SKM-1 treated with dmso at 0.1 percent for 144 hours (cell line): ENCODE results near the gene TMEM231.
"Not testable (repeated sequence)": the region's sequence is repeated elsewhere in the genome, so short reads cannot be mapped to it uniquely, and the experiment has no call there.

Experiments used
- DNase-seq: peaks from one replicate; lab custom pipeline; 2025; ENCODE audit not compliant: unreplicated experiment; lab: John Stamatoyannopoulos, UW

Gene TMEM231

DNA sequence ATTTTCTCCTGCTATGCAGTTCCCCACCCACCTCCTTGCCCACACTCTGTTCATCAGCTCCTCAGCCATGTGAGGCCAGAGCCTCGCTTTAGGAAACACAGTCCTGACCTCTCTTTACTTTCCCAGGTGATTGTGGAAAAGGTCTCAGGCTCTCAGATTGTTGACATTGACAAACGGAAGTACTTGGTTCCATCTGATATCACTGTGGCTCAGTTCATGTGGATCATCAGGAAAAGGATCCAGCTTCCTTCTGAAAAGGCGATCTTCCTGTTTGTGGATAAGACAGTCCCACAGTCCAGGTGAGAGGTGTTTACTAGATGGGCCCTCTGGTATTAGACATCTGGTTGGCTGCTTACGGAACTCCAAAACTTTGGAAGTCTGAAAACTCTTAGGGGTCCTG is 11.9 kb upstream of the TMEM231 start:
- no peak for DNase-seq

DNA sequence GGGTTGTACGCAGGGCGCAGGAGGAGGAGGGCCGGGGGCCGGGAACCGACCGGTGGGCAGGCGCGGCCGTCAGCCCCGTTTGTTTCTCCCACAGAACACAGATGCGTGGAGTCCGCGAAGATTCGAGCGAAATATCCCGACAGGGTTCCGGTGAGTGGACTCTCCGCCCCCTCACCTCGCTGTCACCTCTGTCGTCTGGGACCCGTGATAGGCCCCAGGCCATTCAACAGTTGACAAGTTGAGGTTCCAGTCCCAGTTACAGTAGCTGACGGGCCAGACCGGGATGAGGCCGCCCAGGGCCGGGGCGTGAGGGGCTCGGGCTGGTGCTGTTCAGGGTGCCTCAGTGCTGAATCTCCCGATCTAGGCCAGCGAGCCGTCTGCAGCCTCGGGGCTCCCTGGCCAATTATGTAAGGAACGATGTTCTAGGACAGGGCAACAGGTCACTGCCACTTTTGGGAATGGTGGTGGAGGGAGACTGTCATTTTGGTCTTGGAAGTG is 10.8 kb upstream of the TMEM231 start:
- no peak for DNase-seq

DNA sequence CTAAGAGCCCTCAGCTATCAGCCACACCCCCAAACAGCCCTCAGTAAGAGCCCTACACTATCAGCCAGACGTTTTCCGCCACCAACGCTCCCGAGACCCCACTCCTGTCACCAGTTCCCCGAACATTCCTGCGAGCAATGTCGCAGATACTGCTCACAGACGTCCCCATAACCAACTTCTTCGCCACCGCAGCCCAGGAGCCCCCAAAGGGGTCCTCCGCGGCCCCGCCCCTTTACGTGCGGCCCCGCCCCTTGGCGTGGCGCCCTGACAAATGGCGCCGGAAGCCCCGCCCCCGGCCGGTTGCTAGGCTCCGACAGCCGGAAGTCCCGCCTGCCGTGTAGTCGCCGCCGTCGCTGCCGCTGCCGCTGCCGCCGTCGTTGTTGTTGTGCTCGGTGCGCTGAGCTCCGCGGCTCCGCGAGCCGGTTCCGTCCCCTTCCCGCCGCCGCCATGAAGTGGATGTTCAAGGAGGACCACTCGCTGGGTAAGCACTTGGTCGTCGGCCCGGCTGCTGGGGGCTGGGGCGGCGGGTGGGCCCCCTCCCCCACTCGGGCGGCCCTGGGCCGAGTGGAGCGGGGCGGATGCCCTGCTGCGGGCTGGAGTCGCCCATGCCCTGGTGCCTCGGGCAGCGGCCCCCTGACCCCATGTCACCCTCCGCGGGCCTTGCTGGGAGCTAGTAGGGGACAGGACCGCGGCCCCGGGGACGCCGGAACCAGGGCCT is 10.1 kb upstream of the TMEM231 start, which contains the start of gene GABARAPL2:
TSS of gene GABARAPL2 (plus strand) at position 340 of the 718 bp plus-strand sequence. CDS start at position 448, 108 bp downstream.
- peak; percentile 70 for DNase-seq

DNA sequence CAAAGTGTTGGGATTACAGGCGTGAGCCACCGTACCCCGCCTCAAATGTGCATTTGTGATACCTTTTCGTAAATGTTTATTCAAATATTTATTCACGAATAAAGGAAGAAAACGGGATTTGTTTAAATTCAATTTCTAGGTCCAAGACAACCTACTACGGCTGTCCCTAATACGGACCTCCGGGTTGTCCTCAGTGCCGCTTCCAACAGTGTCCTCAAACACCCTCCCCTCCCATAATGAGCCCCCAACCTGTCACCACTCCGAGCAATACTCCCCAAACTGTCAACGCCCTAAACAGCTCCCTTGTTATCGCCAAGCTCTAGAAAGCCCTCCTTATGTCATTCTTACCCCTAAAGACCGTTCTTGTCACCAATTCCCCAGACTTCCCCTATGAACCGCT is 9.6 kb upstream of the TMEM231 start:
- no peak for DNase-seq

DNA sequence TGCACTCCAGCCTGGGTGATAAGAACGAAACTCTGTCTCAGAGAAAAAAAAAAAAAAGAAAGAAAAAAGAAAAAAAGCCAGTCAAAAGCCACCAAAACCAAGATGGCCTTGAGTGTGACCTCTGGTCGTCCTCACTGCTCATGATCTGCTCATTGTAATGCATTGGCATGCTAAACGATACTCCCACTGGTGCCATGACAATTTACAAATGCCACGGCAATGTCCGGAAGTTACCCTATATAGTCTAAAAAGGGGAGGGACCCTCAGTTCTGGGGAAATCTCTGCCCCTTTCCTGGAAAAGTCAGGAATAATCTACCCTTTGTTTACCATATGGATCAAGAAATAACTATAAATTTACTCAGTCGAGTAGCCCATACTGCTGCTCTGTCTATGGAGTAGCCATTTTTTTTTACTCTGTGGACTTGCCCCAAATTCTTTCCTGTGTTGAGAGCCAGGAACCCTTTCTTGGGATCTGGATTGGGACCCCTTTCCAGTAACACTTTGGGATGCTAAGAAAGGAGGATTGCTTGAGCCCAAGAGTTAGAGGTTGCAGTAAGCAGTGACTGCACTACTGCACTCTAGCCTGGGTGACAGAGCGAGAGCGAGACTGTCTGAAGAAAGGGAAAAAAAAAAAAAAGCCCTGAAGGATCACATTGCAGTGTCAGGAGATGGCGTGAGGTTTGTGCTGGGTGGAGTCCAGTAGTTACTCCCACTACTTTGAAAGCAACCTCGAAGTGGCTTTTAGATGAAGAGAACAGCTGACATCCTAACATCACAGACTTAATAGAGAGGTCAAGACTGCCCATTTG is 3.7 kb upstream of the TMEM231 start:
- no peak for DNase-seq

DNA sequence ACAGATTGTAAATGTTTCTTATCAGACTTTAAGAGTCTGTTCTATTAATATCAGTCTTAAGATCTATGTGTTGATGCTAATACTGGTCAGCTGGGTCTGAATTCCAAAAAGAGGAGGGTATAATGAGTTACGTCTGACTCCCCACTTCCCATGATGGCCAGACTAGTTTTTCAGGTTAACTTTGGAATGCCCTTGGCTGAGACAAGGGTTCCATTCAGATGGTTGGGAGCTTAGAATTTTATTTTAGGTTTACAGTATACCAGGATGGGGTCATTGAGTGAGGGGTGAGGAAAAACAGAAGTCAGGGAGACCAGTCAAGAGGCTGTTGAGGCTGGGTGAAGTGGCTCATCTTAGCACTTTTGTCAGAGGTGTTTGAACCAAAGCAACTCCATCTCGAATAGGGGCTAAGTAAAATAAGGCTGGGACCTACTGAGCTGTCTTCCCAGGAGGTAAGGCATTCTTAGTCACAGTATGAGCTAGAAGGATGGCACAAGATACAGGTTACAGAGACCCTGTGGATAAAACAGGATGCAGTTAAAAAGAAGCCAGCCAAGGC is 2.9 kb upstream of the TMEM231 start:
- no peak for DNase-seq

DNA sequence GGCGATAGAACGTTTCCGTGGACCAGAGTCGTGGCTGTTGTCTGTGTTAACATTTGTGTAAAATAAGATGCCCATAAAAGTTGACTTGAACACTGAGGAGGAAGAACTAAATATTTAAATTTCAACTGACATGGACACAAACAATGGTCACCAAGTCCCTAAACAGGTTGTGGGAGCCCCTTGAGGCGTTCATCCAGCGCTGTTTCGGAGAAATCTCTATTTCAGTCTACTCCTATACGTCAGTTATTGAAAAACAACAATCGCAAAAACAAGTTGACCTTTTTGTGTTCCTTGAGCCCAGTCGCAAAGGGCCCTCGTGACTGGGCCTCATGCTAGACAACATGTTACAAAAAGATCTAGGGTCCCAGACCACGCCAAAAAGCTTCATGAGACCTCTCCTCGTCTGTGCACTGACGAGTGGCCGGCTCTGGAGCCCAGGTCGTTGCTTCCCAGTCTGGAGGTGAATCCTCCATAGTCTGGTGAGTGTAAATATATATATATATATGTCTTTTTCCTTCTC is 439 bp upstream of the TMEM231 start:
- no peak for DNase-seq

DNA sequence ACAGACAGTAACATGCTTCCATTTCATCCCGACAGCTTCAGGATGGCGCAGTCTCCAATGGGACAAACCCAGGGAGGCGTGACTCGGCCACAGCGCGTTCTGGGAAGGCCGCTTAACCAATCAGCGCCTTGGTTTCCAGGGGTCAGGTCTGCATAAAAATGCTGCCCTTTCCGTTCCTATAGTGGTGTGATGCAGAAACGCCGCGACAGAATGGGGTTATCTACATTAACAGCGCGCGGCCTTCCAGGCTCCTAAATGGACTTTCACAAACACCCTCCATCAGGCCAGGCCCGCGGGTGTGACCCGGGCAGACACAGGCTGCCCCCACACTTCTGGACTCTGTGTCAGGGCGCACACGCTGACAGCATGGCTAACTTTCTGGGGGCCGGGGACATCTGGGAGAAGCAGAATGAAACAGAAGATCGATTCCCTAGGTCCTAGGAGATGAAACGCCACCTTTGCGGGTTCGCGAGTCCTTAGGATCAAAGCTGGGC is 792 bp downstream of the TMEM231 start:
- DNase-seq: no peak

DNA sequence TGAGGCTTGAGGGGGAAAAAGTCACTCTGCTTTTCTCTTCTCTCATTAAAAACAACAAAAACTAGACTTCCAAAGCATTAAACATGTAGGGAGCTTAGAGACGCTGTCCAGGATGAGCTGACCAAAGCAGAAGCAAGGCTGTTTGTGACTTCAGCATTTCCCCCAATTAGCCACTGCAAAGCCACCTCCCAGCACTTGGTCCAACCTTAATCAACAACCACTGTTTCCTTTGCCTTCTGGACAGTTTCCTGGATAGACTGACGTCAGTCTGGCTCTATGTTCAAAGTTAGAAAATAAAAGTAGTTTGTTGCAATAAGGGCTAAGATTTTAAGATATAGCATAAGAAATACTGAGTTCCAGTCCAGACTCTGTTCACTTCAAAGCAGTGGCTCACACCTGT is 3.1 kb downstream of the TMEM231 start:
- no peak for DNase-seq

DNA sequence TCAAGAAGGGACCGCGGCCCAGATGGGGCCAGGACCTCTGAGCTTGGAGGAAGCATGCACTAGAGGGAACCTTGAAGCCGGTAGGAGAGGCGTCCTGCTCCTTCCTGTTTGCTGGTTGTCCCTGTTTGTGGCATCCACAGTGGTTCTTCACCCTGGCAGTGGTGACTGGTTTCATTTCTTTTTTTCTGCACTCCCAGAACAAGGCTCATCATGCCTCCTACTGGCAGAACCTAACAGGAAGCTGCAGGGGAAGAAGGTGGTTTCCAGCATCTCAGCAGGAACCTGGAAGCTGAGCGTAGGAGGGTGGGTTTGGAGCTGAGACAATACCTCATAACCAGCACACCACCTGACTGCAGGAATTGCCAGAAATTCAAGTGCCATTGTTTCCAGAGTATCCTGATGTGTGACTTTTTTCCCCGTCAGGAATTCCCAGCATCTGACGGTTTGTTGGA is 5.8 kb downstream of the TMEM231 start:
- peak; percentile 47 for DNase-seq

DNA sequence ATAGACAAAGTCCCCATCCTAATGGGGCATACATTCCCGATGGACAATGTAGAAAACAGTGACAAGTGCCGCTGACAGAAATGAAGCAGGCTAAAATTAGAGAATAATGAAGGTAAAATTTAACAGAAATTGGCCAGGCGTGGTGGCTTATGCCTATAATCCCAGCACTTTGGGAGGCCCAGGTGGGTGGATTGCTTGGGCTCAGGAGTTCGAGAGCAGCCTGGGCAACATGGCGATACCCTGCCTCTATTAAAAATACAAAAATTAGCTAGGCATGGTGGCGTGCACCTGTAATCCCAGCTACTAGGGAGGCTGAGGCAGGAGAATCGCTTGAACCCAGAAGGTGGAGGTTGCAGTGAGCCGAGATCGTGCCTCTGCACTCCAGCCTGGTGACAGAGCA is 7.6 kb downstream of the TMEM231 start:
- DNase-seq: not testable (repeated sequence)

DNA sequence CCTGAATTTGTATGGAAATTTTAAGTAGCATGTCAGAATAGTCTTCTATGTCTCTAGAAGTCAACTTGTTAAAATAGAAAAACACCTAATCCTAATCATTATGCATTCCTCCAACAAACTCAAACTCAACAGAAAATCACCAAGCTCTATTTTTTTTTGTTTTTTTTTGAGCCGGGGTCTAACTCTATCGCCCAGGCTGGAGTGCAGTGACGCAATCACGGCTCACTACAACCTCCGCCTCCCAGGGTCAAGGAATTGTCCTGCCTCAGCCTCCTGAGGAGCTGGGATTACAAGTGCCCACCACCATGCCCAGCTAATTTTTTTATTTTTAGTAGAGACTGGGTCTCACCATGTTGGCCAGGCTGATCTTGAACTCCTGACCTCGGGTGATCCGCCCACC is 9.8 kb downstream of the TMEM231 start:
- DNase-seq: no peak

DNA sequence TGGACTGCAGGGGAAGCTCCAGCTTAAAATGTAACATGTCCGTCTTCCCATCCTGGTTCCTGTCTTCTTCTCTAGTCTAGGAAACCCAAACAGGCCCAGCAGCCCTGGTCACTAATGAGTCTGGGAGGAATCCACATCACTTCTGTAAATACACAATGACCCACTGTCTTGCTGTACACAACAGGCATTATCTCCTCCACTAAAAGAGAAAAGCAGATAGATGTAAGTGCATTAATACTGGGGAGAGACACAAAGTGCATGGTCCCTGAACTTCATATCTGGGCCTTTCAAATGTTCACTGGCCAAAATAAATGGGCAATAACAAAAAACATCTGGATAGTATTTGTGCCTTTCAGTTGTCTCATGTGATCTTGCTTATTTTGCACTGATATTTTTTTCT is 10.2 kb downstream of the TMEM231 start:
- DNase-seq: not testable (repeated sequence)

DNA sequence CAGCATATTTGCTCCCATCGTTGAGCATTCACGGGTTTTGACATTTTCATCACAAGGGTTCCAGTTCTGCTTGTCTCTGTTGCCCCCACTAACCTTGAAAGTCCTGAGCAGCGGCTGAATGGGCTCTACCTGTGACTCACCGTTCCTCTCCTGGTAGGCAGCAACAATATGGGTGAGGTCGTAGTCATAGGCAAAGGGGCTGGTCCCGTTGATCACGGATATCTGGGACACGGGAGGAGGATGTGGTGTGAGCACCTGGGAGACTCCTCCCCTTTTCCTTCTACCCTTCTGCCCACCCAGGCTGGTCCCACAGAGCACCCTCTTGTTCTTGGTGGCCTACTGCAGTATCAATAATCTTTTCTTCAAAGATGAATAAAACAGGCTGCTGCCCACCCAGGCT is 13.6 kb downstream of the TMEM231 start:
- DNase-seq: not testable (repeated sequence)

DNA sequence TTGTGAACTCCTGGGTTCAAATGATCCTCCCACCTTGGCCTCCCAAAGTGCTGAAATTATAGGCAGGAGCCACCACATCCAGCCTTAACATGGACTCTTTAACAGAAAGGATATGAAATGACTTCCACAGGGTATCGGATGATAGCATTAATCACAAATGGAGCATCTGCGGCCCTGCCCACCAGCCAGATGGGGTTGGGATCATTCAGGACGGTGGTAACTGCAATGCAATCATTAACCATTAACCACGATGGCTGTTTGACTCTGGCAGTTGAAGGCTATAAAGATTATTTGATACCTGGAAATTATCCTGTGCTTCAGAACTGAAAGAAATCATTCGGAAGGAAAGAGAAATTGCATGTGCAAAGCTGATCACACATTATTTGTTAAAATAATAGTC is 14.8 kb downstream of the TMEM231 start:
- DNase-seq: no peak

DNA sequence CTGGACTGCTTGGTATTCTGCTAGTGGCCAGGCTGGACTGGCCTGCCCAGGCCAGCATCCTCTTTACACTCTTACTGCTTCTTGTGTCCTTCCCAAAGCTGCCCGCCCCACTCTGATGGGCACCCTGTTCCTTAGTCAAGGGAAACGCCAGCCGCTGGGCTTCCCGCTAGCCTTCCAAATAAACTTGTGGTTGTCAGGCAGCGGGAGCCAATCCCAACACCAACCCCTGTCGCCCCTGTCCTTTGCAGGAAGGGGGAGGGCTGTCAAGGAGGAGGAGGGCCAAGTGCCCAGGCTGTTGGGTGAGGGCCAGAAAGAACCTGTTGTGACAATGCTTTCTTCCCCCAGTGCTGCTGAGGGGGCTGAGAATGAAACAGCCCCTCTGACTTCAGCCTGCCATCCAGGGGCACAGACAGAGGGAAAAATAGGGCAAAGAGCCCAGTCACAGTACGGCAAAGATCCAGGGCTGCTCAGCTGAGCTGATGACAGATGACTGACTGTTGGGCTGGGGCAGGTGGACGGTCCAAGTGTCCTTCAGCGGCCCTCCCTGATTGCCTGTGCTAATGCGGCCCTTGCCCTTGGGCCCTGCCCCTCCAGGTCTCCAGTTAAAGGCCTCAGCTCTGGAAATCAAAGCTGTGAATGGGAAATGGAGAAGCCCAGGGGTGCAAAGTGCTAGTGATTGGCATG is 17.0 kb downstream of the TMEM231 start:
- DNase-seq: not testable (repeated sequence)

DNA sequence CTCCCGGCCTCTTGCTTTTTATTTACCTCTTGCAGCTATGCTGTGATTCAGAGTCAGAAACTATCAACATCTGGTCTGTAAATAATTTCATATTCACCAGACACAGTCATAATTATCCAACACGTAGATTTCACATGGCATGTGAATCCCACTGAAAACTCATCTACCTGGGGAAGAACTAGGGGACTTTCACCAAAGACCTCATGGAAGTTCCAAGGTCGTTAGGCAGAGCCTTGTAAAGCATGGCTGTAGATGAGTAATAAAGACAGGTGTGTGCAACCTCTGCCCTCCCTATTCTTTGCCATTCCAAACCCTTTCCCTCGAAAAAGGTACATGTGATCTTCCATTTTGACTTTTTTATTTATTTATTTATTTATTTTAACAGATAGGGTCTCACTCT is 18.3 kb downstream of the TMEM231 start:
- DNase-seq: no peak

DNA sequence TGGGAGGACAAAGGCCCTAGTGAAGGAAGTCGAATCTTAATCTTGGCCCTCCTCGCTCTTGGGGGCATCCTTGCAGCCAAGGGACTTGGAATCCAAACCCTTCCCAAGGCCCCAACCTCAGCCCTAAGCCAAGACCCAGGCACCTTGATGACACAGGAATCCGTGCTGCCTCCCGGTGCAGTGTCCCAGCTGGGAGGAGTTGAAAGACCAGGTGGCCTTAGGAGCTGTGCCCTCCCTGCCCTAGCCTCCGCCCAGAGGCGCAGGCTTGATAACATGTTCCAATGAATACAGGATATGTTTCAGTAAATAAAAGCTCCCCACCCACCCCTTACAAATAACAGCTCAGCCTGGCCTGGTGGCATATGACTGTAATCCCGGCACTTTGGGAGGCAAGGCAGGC is 20.2 kb downstream of the TMEM231 start, which contains the start of gene CHST5:
TSS of gene CHST5 (minus strand) at position 208 of the 400 bp plus-strand sequence. CDS start 5,724 bp downstream, outside the sequence.
- DNase-seq: no peak

DNA sequence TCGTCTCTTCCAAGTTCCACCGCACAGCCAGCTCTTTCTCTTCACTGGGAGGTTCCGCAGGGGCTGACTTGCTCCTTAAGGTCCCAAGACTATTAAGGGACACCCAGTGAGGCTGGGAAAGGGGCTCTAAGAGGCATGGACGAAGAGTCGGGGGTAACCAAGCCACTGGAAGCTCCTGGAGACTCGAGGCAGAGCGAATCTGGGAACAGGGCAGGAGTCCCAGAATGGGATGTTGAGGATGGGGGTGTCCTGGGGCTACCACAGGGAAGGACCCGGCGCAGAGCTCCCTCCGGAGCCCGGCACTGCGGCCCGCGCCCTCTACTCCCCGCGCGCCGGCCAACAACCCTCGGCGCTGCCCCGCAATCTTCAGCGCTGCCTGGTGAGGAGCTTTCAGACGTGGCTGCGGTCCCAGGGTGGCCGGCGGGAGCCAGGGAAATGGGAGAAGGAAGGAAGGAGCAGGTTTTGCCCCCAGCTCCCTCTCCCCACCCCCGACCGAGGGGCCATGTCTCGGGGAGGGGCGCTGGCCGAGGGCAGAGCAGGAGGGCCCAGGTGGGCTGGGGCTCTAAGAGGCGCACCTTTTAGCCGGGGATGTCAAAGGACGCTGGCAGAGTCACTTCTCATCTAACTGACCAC is 20.7 kb downstream of the TMEM231 start:
- DNase-seq: no peak

DNA sequence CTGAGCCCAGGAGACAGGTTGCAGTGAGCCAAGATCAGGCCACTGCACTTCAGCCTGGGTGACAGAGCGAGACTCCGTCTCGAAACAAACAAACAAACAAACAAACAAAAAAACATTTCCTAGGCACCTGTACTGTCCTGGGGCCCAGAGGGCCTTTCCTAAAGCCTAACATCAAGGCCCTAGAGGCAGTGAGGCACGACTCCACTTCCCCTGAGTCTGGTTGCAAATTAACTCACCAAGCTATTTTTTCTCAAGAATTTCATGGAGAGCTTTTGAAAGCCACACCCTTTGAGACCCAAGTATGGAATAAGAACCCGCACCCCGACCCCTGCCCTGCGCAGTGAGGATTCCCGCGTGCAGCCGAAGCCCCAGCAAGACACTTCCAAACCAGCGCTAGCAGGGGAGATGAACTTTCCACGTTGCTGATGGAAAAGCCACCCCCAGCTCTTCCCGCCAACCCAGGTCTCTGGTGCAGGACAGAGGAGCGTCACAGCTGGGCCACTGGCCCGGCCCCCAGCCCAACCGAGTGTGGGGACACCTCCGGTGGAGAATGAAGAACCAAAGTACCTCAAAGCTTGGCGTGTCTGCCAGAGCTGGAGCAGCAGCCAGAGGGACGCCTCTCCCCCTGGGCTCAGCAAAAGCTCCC is 21.4 kb downstream of the TMEM231 start:
- DNase-seq: no peak
